GM18498 (cell line): ENCODE measurements around the gene SPRYD3.
A peak's percentile ranks its signal among the peaks of the same experiment; 100 is the strongest.

Source experiments
- ATAC-seq: cut with Tn5 transposase; IDR thresholded peaks from one replicate; pipeline ENCODE4 v1.9.1; 2021; ENCODE audit warnings: mild to moderate bottlenecking, moderate library complexity; ENCODE audit not compliant: unreplicated experiment

SPRYD3 gene

GRCh38 chr12:53064613-53065436, 14.4 kb downstream of the SPRYD3 start:
- ATAC-seq, result no peak

- no peak for ATAC-seq
Measured at GRCh38 chr12:53063708-53064612, 15.2 kb downstream of the SPRYD3 start.

- no peak for ATAC-seq
Measured at GRCh38 chr12:53062977-53063707, 16.0 kb downstream of the SPRYD3 start.

- ATAC-seq, result no peak
Measured at GRCh38 chr12:53062011-53062961, 16.9 kb downstream of the SPRYD3 start.

GRCh38 chr12:53061404-53062010, 17.7 kb downstream of the SPRYD3 start:
- no peak for ATAC-seq

- no peak for ATAC-seq
Measured at GRCh38 chr12:53060721-53061276, 18.4 kb downstream of the SPRYD3 start.

GRCh38 chr12:53060064-53060720, 19.0 kb downstream of the SPRYD3 start:
- no peak for ATAC-seq

GRCh38 chr12:53059434-53060063, 19.6 kb downstream of the SPRYD3 start:
- no peak for ATAC-seq

GRCh38 chr12:53058674-53059433, 20.3 kb downstream of the SPRYD3 start:
- ATAC-seq, result no peak

GRCh38 chr12:53057816-53058500, 21.2 kb downstream of the SPRYD3 start:
- no peak for ATAC-seq

- ATAC-seq, result no peak
Measured at GRCh38 chr12:53056901-53057300, 22.3 kb downstream of the SPRYD3 start.

GRCh38 chr12:53056296-53056695, 22.9 kb downstream of the SPRYD3 start:
- no peak for ATAC-seq

GRCh38 chr12:53055471-53056266, 23.5 kb downstream of the SPRYD3 start:
- ATAC-seq, result no peak

- peak; percentile 88 for ATAC-seq
Measured at GRCh38 chr12:53054112-53054878, 24.9 kb downstream of the SPRYD3 start.
